ENCODE data around the gene FMC1.

Gene FMC1

DNA sequence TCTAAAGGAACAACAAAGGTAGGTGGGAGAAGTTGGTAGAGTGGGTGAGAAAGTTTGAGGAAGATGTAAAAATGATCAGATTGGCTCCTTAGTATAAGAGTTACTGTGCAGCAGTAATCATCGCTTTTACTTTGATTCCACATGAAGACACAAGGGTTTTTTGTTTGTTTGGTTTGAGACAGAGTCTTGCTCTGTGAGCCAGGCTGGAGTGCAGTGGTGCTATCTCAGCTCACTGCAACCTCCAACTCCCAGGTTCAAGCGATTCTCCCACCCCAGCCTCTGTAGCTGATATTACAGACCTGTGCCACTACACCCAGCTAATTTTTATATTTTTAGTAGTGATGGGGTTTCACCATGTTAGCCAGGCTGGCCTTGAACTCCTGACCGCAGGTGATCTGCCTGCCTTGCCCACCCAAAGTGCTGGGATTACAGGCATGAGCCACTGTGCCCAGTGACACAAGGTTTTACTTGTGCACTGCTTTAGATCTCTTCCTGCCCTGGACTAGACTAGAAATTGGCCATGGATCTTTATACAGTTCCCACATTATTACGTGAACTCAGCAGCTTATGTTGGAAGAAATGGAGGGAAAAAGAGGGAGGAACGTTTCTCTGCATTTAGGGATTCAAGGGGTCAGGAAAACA lies 29.3 kb downstream of the FMC1 start:
- TF ChIP-seq, protein P1, sequence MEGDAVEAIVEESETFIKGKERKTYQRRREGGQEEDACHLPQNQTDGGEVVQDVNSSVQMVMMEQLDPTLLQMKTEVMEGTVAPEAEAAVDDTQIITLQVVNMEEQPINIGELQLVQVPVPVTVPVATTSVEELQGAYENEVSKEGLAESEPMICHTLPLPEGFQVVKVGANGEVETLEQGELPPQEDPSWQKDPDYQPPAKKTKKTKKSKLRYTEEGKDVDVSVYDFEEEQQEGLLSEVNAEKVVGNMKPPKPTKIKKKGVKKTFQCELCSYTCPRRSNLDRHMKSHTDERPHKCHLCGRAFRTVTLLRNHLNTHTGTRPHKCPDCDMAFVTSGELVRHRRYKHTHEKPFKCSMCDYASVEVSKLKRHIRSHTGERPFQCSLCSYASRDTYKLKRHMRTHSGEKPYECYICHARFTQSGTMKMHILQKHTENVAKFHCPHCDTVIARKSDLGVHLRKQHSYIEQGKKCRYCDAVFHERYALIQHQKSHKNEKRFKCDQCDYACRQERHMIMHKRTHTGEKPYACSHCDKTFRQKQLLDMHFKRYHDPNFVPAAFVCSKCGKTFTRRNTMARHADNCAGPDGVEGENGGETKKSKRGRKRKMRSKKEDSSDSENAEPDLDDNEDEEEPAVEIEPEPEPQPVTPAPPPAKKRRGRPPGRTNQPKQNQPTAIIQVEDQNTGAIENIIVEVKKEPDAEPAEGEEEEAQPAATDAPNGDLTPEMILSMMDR (IDR thresholded peaks at IDR 0.05; ENCODE audit: low read depth, low read length): no peak
- no peak for DNase-seq (ENCODE audit: low read depth, low spot score)
- no peak overlapping the region for H3K4me3 ChIP-seq (ENCODE audit: low read depth, low read length)
- in situ Hi-C loops (cut with HindIII; ENCODE audit: low sequenced_read_pairs): no loop called here

- no peak for DNase-seq (ENCODE audit: low read depth, low spot score)
- no peak overlapping the region for H3K4me3 ChIP-seq (ENCODE audit: low read depth, low read length)
- TF ChIP-seq, protein P1 (IDR thresholded peaks at IDR 0.05; ENCODE audit: low read depth, low read length): no peak
- in situ Hi-C loops (cut with HindIII; ENCODE audit: low sequenced_read_pairs): no loop called here
Measured at GRCh38 chr7:139370943-139371313, 29.8 kb downstream of the FMC1 start.

DNA sequence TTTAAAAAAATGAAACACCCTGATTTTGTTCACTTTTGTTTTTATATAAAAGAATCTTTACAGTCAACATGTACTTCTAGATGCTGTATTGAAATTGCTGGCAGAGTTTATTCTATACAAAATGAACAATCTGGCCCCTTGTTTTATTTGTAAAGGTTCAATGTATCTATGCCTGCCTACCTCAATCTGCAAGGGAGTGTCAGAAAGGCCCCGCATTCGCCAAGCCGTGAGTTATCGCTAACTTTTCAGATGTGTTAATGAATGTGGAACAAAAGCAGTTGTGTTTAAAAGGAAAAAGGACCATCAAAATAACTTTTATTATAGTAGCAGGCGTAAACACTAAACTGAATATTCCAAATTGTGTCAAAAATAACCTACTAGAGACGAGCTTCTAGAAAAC lies 33.1 kb downstream of the FMC1 start:
- H3K4me3 ChIP-seq (ENCODE audit: low read depth, low read length): no peak overlapping the region
- no peak for DNase-seq (ENCODE audit: low read depth, low spot score)
- in situ Hi-C loops (cut with HindIII; ENCODE audit: low sequenced_read_pairs): no loop called here
- TF ChIP-seq, protein P1 (IDR thresholded peaks at IDR 0.05; ENCODE audit: low read depth, low read length): no peak

- no peak overlapping the region for H3K4me3 ChIP-seq (ENCODE audit: low read depth, low read length)
- TF ChIP-seq, protein P1 (IDR thresholded peaks at IDR 0.05; ENCODE audit: low read depth, low read length): no peak
- DNase-seq (ENCODE audit: low read depth, low spot score): no peak
- in situ Hi-C loops (cut with HindIII; ENCODE audit: low sequenced_read_pairs): no loop called here
Measured at GRCh38 chr7:139382439-139382838, 41.3 kb downstream of the FMC1 start.

GRCh38 chr7:139384611-139385010 lies 43.5 kb downstream of the FMC1 start:
- in situ Hi-C loops (cut with HindIII; ENCODE audit: low sequenced_read_pairs): no loop called here
- TF ChIP-seq, protein P1 (IDR thresholded peaks at IDR 0.05; ENCODE audit: low read depth, low read length): no peak
- no peak for DNase-seq (ENCODE audit: low read depth, low spot score)
- no peak overlapping the region for H3K4me3 ChIP-seq (ENCODE audit: low read depth, low read length)

GRCh38 chr7:139387594-139387993 lies 46.5 kb downstream of the FMC1 start:
- in situ Hi-C loops (cut with HindIII; ENCODE audit: low sequenced_read_pairs): no loop called here
- TF ChIP-seq, protein P1 (IDR thresholded peaks at IDR 0.05; ENCODE audit: low read depth, low read length): no peak
- no peak overlapping the region for H3K4me3 ChIP-seq (ENCODE audit: low read depth, low read length)
- no peak for DNase-seq (ENCODE audit: low read depth, low spot score)

Measured in astrocyte of the spinal cord (primary cell).